SIG-M5 treated with dmso at 0.1 percent for 504 hours (cell line): ENCODE measurements around the gene PSD4.

Experiments
- DNase-seq: peaks from one replicate; lab custom pipeline; 2025; ENCODE audit not compliant: unreplicated experiment; lab: John Stamatoyannopoulos, UW

PSD4 gene

GRCh38 chr2:113258471-113259147 lies 84.8 kb downstream of the PSD4 start:
- no peak for DNase-seq
